PC-9 (cell line): ENCODE results near the gene TMEM44. TPM values are rescaled to one million over a fixed set of nuclear protein-coding genes. Genes with fewer than 3 reads are reported as not detected.
"Not testable (repeated sequence)": the region's sequence is repeated elsewhere in the genome, so short reads cannot be mapped to it uniquely, and the experiment has no call there.

Experiments
- BruUV-seq: library from RNA; stranded (reverse); fragments of 400-500 nt; replicated peaks from 2 replicates; lab custom pipeline; 2021; lab: Mats Ljungman, UMichigan
- CTCF ChIA-PET: fragments of 300-600 bp; sonication (Branson Sonifier 250); formaldehyde crosslinking; loops from one replicate; lab custom pipeline; 2022; ENCODE audit warnings: antibody characterized with exemption; lab: Charles Lee
- POLR2A ChIA-PET: fragments of 300-600 bp; sonication (Branson Sonifier 250); formaldehyde crosslinking; loops from one replicate; lab custom pipeline; 2022; ENCODE audit warnings: antibody characterized with exemption; ENCODE audit not compliant: unreplicated experiment; lab: Charles Lee
- DNase-seq, 2 experiments: peaks; one replicate each; pipeline versions ENCODE4 v3.0.0 to v3.0.0-alpha.2; 2015 to 2022; ENCODE audit warnings: mixed read lengths in 1 of 2
- H2AFZ ChIP-seq: fragments of 200-600 bp; sonication (generic); 2 replicates; pipeline ENCODE4 v1.8.1; 2017; ENCODE audit warnings: antibody characterized with exemption
- H3F3A ChIP-seq: fragments of 200-600 bp; sonication (generic); 2 replicates; pipeline ENCODE4 v1.8.1; 2017; ENCODE audit warnings: antibody characterized with exemption, mild to moderate bottlenecking, low read depth; ENCODE audit not compliant: insufficient read depth
- H3K27ac ChIP-seq: fragments of 200-600 bp; sonication (generic); 2 replicates; pipeline ENCODE4 v1.6.1; 2016; ENCODE audit warnings: mixed run types
- H3K27me3 ChIP-seq: fragments of 200-600 bp; sonication (generic); 2 replicates; pipeline ENCODE4 v1.6.1; 2016; ENCODE audit warnings: low read depth, mixed run types; ENCODE audit not compliant: insufficient read depth
- H3K36me3 ChIP-seq: fragments of 200-600 bp; sonication (generic); 2 replicates; pipeline ENCODE4 v1.6.1; 2016; ENCODE audit warnings: low read depth, mixed run types
- H3K4me1 ChIP-seq: fragments of 200-600 bp; sonication (generic); replicated peaks from 2 replicates; pipeline ENCODE4 v1.6.1; 2016; ENCODE audit warnings: mixed run types; ENCODE audit not compliant: insufficient read depth
- H3K4me2 ChIP-seq: fragments of 200-600 bp; sonication (generic); 2 replicates; pipeline ENCODE4 v1.6.1; 2017; ENCODE audit warnings: mixed run types
- H3K4me3 ChIP-seq: fragments of 200-600 bp; sonication (generic); 2 replicates; pipeline ENCODE4 v1.6.1; 2016; ENCODE audit warnings: mixed run types
- H3K79me2 ChIP-seq: fragments of 200-600 bp; sonication (generic); 2 replicates; pipeline ENCODE4 v1.6.1; 2017; ENCODE audit warnings: low read depth, mixed run types
- H3K9me2 ChIP-seq: fragments of 200-600 bp; sonication (generic); 2 replicates; pipeline ENCODE4 v1.8.1; 2017; ENCODE audit warnings: mild to moderate bottlenecking; ENCODE audit not compliant: insufficient read depth
- H3K9me3 ChIP-seq: fragments of 200-600 bp; sonication (generic); 2 replicates; pipeline ENCODE4 v1.8.1; 2016; ENCODE audit warnings: low read depth; ENCODE audit not compliant: insufficient read depth
- H4K20me1 ChIP-seq: fragments of 200-600 bp; sonication (generic); 2 replicates; pipeline ENCODE4 v1.8.1; 2017; ENCODE audit not compliant: insufficient read depth
- CTCF ChIP-seq: fragments of 200-600 bp; sonication (generic); conservative IDR thresholded peaks from 2 replicates; pipeline ENCODE4 v1.6.1; 2017; ENCODE audit warnings: mixed run types, antibody characterized with exemption, mild to moderate bottlenecking, moderate library complexity
- EZH2 ChIP-seq: fragments of 200-600 bp; sonication (generic); IDR thresholded peaks from 2 replicates; pipeline ENCODE4 v1.8.0; 2017; ENCODE audit warnings: antibody characterized with exemption, low read depth
- intact Hi-C: fragments of 100-400 bp; cut with micrococcal nuclease; formaldehyde crosslinking; loops from one replicate; pipeline ENCODE4 v1.10.0; 2022; ENCODE audit not compliant: unreplicated experiment
- total RNA-seq: library from RNA; stranded (reverse); gene quantifications from 2 replicates; pipeline ENCODE4 v1.2.3, GENCODE V29; 2021

TMEM44 gene
- total RNA-seq, 1 experiment from 2014 or later = 37.5 TPM

GRCh38 chr3:194606941-194607340, 26.3 kb downstream of the TMEM44 start:
- Histone ChIP-seq H2AFZ (no peak overlapping the region), H3F3A (no peaks in the 10 kb centered on the region), H3K36me3 (no peaks in the 10 kb centered on the region), H3K79me2 (no peaks in the 10 kb centered on the region), H3K27ac (no peak overlapping the region), H3K9me2 (no peaks in the 10 kb centered on the region), H4K20me1 (no peaks in the 10 kb centered on the region), H3K9me3 (no peaks in the 10 kb centered on the region), H3K4me2 (no peak overlapping the region), H3K4me1 (no peaks in the 10 kb centered on the region), H3K4me3 (no peak overlapping the region), H3K27me3 (no peaks in the 10 kb centered on the region)
- DNase-seq = no peak
- TF ChIP-seq CTCF (no peak), EZH2 (no peak)
- BruUV-seq = no TSS peak
- ChIA-PET POLR2A (no interaction called here), CTCF (interaction anchor here (0.6 kb wide), 1 partner anchor 14 kb away, joined by 3 read pairs; no protein-coding TSS in a partner anchor)
- intact Hi-C loops = no loop called here

GRCh38 chr3:194606163-194606562, 27.1 kb downstream of the TMEM44 start:
- H3K9me2 ChIP-seq = no peaks in the 10 kb centered on the region
- no peaks in the 10 kb centered on the region for H3K9me3 ChIP-seq
- intact Hi-C loops = no loop called here
- no peaks in the 10 kb centered on the region for H3K79me2 ChIP-seq
- H2AFZ ChIP-seq = no peak overlapping the region
- ChIA-PET POLR2A (no interaction called here), CTCF (no interaction called here)
- DNase-seq = no peak
- no peaks in the 10 kb centered on the region for H3K4me1 ChIP-seq
- no peak overlapping the region for H3K27ac ChIP-seq
- H3K27me3 ChIP-seq = no peaks in the 10 kb centered on the region
- no TSS peak for BruUV-seq
- no peak overlapping the region for H3K4me2 ChIP-seq
- H3F3A ChIP-seq = no peaks in the 10 kb centered on the region
- H3K4me3 ChIP-seq = no peak overlapping the region
- TF ChIP-seq CTCF (no peak), EZH2 (no peak)
- no peaks in the 10 kb centered on the region for H3K36me3 ChIP-seq
- H4K20me1 ChIP-seq = no peaks in the 10 kb centered on the region

- H3K9me2 ChIP-seq, H3K79me2 ChIP-seq, H3K27ac ChIP-seq, H3K4me1 ChIP-seq, H3K27me3 ChIP-seq, CTCF ChIA-PET, H3K36me3 ChIP-seq, BruUV-seq, H3F3A ChIP-seq, H3K9me3 ChIP-seq, H3K4me3 ChIP-seq, POLR2A ChIA-PET, H3K4me2 ChIP-seq, H4K20me1 ChIP-seq, intact Hi-C loops, H2AFZ ChIP-seq, DNase-seq: not testable (repeated sequence)
These were observed 27.9 kb downstream of the TMEM44 start for GRCh38 chr3:194605314-194605713.

GRCh38 chr3:194604837-194605236, 28.4 kb downstream of the TMEM44 start:
- Histone ChIP-seq H3K27me3 (no peaks in the 10 kb centered on the region), H3F3A (no peaks in the 10 kb centered on the region), H3K36me3 (no peaks in the 10 kb centered on the region), H4K20me1 (no peaks in the 10 kb centered on the region), H3K27ac (no peak overlapping the region), H2AFZ (no peak overlapping the region), H3K9me3 (no peaks in the 10 kb centered on the region), H3K4me1 (no peaks in the 10 kb centered on the region), H3K4me2 (no peak overlapping the region), H3K4me3 (no peak overlapping the region), H3K79me2 (no peaks in the 10 kb centered on the region), H3K9me2 (no peaks in the 10 kb centered on the region)
- no TSS peak for BruUV-seq
- ChIA-PET POLR2A (no interaction called here), CTCF (no interaction called here)
- DNase-seq = no peak
- TF ChIP-seq CTCF (peak; percentile 83), EZH2 (no peak)
- intact Hi-C loops = no loop called here
